Vagina (tissue), 2 donors: ENCODE measurements around the gene DCHS1.

Experiments
- POLR2A ChIP-seq, 2 donors: fragments of 450-650 bp; IDR thresholded peaks; one replicate each; pipeline ENCODE4 v1.6.1; 2017; ENCODE audit warnings: antibody characterized with exemption in 2 of 2, mild to moderate bottlenecking in 2 of 2, moderate library complexity in 2 of 2
- POLR2AphosphoS5 ChIP-seq, 2 donors: sonication (generic); formaldehyde crosslinking; IDR thresholded peaks; one replicate each; pipeline ENCODE4 v1.9.0; 2017; ENCODE audit warnings: antibody characterized with exemption in 2 of 2, mild to moderate bottlenecking in 2 of 2, low read depth in 1 of 2; ENCODE audit not compliant: insufficient read depth in 1 of 2
- TF ChIP-seq, protein P1 (sequence below), 3 experiments: fragments of 450-650 bp in 2 of 3; fragments of 200-600 bp in 1 of 3; sonication (generic) in 1 of 3; IDR thresholded peaks; one replicate each; pipeline ENCODE4 v1.5.1; 2017 to 2019; ENCODE audit warnings: antibody characterized with exemption in 3 of 3, mild to moderate bottlenecking in 2 of 3, moderate library complexity in 2 of 3

DNA sequence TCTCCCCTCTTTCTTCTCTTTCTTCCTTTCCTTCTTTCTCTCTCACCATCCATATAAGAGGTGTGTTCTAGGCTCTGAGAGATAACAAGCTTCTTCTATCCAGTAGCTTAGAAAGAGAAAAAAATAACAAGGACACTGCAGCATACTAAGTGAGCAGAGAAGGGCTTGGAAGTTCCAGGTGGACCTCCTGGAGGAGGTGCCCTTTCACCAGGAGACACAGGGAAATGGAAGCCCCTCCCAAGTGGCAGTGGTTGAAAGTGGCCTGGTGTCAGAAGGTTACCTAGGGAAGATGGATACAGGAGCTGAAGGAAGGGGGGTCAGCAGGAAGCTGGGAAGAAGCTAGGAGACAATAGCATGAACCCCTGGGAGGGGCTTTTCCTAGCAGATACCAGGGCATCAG, 5.5 kb downstream of the DCHS1 start:
- TF ChIP-seq POLR2A (IDR thresholded peaks at IDR 0.05) (no peak), POLR2AphosphoS5 (IDR thresholded peaks at IDR 0.05; ENCODE audit: insufficient read depth in 1 of 2, low read depth in 1 of 2) (no peak)
- TF ChIP-seq, protein P1, sequence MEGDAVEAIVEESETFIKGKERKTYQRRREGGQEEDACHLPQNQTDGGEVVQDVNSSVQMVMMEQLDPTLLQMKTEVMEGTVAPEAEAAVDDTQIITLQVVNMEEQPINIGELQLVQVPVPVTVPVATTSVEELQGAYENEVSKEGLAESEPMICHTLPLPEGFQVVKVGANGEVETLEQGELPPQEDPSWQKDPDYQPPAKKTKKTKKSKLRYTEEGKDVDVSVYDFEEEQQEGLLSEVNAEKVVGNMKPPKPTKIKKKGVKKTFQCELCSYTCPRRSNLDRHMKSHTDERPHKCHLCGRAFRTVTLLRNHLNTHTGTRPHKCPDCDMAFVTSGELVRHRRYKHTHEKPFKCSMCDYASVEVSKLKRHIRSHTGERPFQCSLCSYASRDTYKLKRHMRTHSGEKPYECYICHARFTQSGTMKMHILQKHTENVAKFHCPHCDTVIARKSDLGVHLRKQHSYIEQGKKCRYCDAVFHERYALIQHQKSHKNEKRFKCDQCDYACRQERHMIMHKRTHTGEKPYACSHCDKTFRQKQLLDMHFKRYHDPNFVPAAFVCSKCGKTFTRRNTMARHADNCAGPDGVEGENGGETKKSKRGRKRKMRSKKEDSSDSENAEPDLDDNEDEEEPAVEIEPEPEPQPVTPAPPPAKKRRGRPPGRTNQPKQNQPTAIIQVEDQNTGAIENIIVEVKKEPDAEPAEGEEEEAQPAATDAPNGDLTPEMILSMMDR (IDR thresholded peaks at IDR 0.05) = no peak
